HepG2 (cell line): ENCODE results near the gene DNM3. TPM values are rescaled to one million over a fixed set of nuclear protein-coding genes. Genes with fewer than 3 reads are reported as not detected.

Source experiments
- ATAC-seq: fragments of 200-7000 bp; cut with Tn5 transposase; 3 replicates; pipeline ENCODE4 v1.9.1; 2020; ENCODE audit warnings: mild to moderate bottlenecking, moderate library complexity
- BruUV-seq: library from RNA; stranded (reverse); fragments of 400-500 nt; replicated peaks from 2 replicates; lab custom pipeline; 2021; lab: Mats Ljungman, UMichigan
- CTCF ChIA-PET: fragments of 300-600 bp; formaldehyde crosslinking; extraction: SDS; loops from one replicate; lab custom pipeline; 2021; ENCODE audit warnings: low total read pairs, inconsistent platforms, low intra/inter-chr PET ratio; lab: Yijun Ruan, JAX
- POLR2A ChIA-PET: fragments of 350-600 bp; sonication (Branson Sonifier 250); formaldehyde crosslinking; loops from one replicate; lab custom pipeline; 2020; ENCODE audit warnings: antibody characterized with exemption, inconsistent platforms; lab: Yijun Ruan, JAX
- DNase-seq: peaks from one replicate; pipeline ENCODE4 v3.0.0-alpha.2; 2015; ENCODE audit warnings: low spot score
- FAIRE-seq: peaks from 3 replicates; lab custom pipeline; 2011; peaks lifted over from hg19 to GRCh38; lab: Jason Lieb, UNC
- H2AFZ ChIP-seq: one replicate; pipeline ENCODE4 v1.6.1; 2011; ENCODE audit warnings: low read length, inconsistent platforms
- H3K27ac ChIP-seq: fragments of 300-600 bp; 3 replicates; pipeline ENCODE4 v1.8.0; 2011; ENCODE audit warnings: mixed run types, mild to moderate bottlenecking, mixed read lengths, low read length, inconsistent platforms; ENCODE audit not compliant: insufficient read depth; ENCODE audit errors: extremely low read length
- H3K27me3 ChIP-seq, 2 experiments: fragments of 200-600 bp in 1 of 2; 2 replicates in 1 of 2; 3 replicates in 1 of 2; pipeline versions ENCODE4 v1.6.0 to v1.8.0; 2011; ENCODE audit warnings: low read length in 2 of 2, mild to moderate bottlenecking in 2 of 2, moderate library complexity in 2 of 2, inconsistent platforms in 1 of 2; ENCODE audit not compliant: insufficient read depth in 2 of 2, control insufficient read depth in 1 of 2
- H3K36me3 ChIP-seq, 2 experiments: fragments of 200-600 bp in 1 of 2; replicated peaks in 1 of 2; 2 replicates in 1 of 2; 3 replicates in 1 of 2; pipeline versions ENCODE4 v1.5.1 to v1.8.0; 2011; ENCODE audit warnings: low read length in 2 of 2, inconsistent platforms in 1 of 2; ENCODE audit not compliant: insufficient read depth in 2 of 2, control insufficient read depth in 1 of 2
- H3K4me1 ChIP-seq: 2 replicates; pipeline ENCODE4 v1.5.1; 2012; ENCODE audit warnings: low read length, inconsistent platforms; ENCODE audit not compliant: insufficient read depth
- H3K4me2 ChIP-seq: 2 replicates; pipeline ENCODE4 v1.6.0; 2011; ENCODE audit warnings: low read depth, low read length, inconsistent platforms
- H3K4me3 ChIP-seq, 3 experiments: fragments of 200-600 bp in 1 of 3; sonication (generic), shearing (Covaris generic) in 1 of 3; replicated peaks in 1 of 3; 2 replicates each; pipeline ENCODE4 v1.5.1; 2011 to 2016; ENCODE audit warnings: low read length in 3 of 3, inconsistent platforms in 2 of 3, low read depth in 2 of 3, mild to moderate bottlenecking in 2 of 3, control low read depth in 1 of 3, mixed read lengths in 1 of 3; ENCODE audit not compliant: insufficient read depth in 1 of 3
- H3K79me2 ChIP-seq: one replicate; pipeline ENCODE4 v1.6.1; 2011; ENCODE audit warnings: low read length, inconsistent platforms; ENCODE audit not compliant: insufficient read depth
- H3K9ac ChIP-seq: 2 replicates; pipeline ENCODE4 v1.6.0; 2011; ENCODE audit warnings: mild to moderate bottlenecking, low read depth, low read length, inconsistent platforms; ENCODE audit not compliant: insufficient read depth
- H3K9me3 ChIP-seq: 2 replicates; pipeline ENCODE4 v1.5.1; 2012; ENCODE audit warnings: mild to moderate bottlenecking, low read length
- H4K20me1 ChIP-seq: 2 replicates; pipeline ENCODE4 v1.6.0; 2011; ENCODE audit warnings: inconsistent platforms, mild to moderate bottlenecking, low read length, moderate library complexity; ENCODE audit not compliant: insufficient read depth
- BORCS8-MEF2B ChIP-seq: sonication (generic); formaldehyde crosslinking; IDR thresholded peaks from 2 replicates; pipeline ENCODE4 v1.8.0; 2022; ENCODE audit warnings: mild to moderate bottlenecking, missing genetic modification reagents
- CBFB ChIP-seq: sonication (generic); formaldehyde crosslinking; IDR thresholded peaks from 2 replicates; pipeline ENCODE4 v1.4.0; 2020; ENCODE audit warnings: missing genetic modification reagents
- CREB3 ChIP-seq: sonication (generic); formaldehyde crosslinking; IDR thresholded peaks from 2 replicates; pipeline ENCODE4 v1.5.0; 2020; ENCODE audit warnings: missing genetic modification reagents
- FOXP1 ChIP-seq, 2 experiments: fragments of 450-650 bp in 1 of 2; IDR thresholded peaks; 2 replicates each; pipeline ENCODE4 v1.6.1; 2017 to 2018; ENCODE audit warnings: antibody characterized with exemption in 1 of 2
- RFX1 ChIP-seq: fragments of 450-650 bp; IDR thresholded peaks from 2 replicates; pipeline ENCODE4 v1.6.1; 2017
- TCF7 ChIP-seq: sonication (generic); IDR thresholded peaks from 2 replicates; pipeline ENCODE4 v1.6.1; 2016; ENCODE audit warnings: antibody characterized with exemption, low read depth
- ZBTB38 ChIP-seq: sonication (generic); formaldehyde crosslinking; IDR thresholded peaks from 2 replicates; pipeline ENCODE4 v1.5.1; 2020; ENCODE audit warnings: mild to moderate bottlenecking, missing genetic modification reagents
- ZNF101 ChIP-seq: sonication (generic); formaldehyde crosslinking; IDR thresholded peaks from 2 replicates; pipeline ENCODE4 v1.4.0; 2020; ENCODE audit warnings: mild to moderate bottlenecking, low read depth, missing genetic modification reagents, borderline replicate concordance
- ZNF234 ChIP-seq: sonication (generic); formaldehyde crosslinking; conservative IDR thresholded peaks from 2 replicates; pipeline ENCODE4 v1.5.1; 2020; ENCODE audit warnings: mild to moderate bottlenecking, missing genetic modification reagents
- ZNF282 ChIP-seq: fragments of 450-650 bp; IDR thresholded peaks from 2 replicates; pipeline ENCODE4 v1.6.1; 2018; ENCODE audit not compliant: partially characterized antibody
- ZNF629 ChIP-seq: sonication (generic); formaldehyde crosslinking; conservative IDR thresholded peaks from 2 replicates; pipeline ENCODE4 v1.5.0; 2020; ENCODE audit warnings: missing genetic modification reagents
- ZNF747 ChIP-seq: sonication (generic); formaldehyde crosslinking; IDR thresholded peaks from 2 replicates; pipeline ENCODE4 v1.8.1; 2023; ENCODE audit warnings: missing genetic modification reagents, mild to moderate bottlenecking, borderline replicate concordance
- ZNF780A ChIP-seq: sonication (generic); formaldehyde crosslinking; IDR thresholded peaks from 2 replicates; pipeline ENCODE4 v1.8.0; 2022; ENCODE audit warnings: mild to moderate bottlenecking, missing genetic modification reagents, moderate library complexity
- WGBS: methylation state at CpG from one replicate; pipeline ENCODE4 v1.1.6; 2017; ENCODE audit warnings: low lambda C conversion rate; 5-methylcytosine and 5-hydroxymethylcytosine counted together
- in situ Hi-C: cut with HindIII; loops from 2 replicates; pipeline ENCODE4 v1.10.0; 2017; ENCODE audit warnings: low pct_unique_long_range_greater_than_20kb; ENCODE audit not compliant: extremely low pct_ligation_motif_present
- intact Hi-C: fragments of 100-400 bp; cut with micrococcal nuclease; formaldehyde crosslinking; loops from one replicate; pipeline ENCODE4 v1.10.0; 2022; ENCODE audit not compliant: unreplicated experiment
- polyA plus RNA-seq, 8 experiments: library from polyadenylated mRNA; depleted of rRNA in 3 of 8; stranded (reverse) in 7 of 8; unstranded in 1 of 8; fragments of >200 nt; fragmentation: Illumina TruSeq in 4 of 8; extraction: Trizol in 4 of 8; gene quantifications; 2 replicates each; pipeline versions ENCODE4 v1.2.1 to v1.2.3, GENCODE V29; 2011 to 2016; ENCODE audit warnings: low read depth in 4 of 8, missing spikeins in 1 of 8, mixed read lengths in 1 of 8; ENCODE audit not compliant: insufficient read depth in 1 of 8
- total RNA-seq, 5 experiments: library from RNA; depleted of rRNA; stranded (reverse); fragments of >200 nt; fragmentation: Illumina TruSeq; extraction: Trizol; gene quantifications; 2 replicates each; pipeline ENCODE4 v1.2.3, GENCODE V29; 2016; ENCODE audit warnings: low read depth in 1 of 5
- TF ChIP-seq, protein P1 (sequence below): sonication (generic); formaldehyde crosslinking; IDR thresholded peaks from 2 replicates; pipeline ENCODE4 v1.5.1; 2020; ENCODE audit warnings: missing genetic modification reagents, mild to moderate bottlenecking, borderline replicate concordance
- TF ChIP-seq, protein P2 (sequence below): sonication (generic); formaldehyde crosslinking; IDR thresholded peaks from 2 replicates; pipeline ENCODE4 v1.4.0; 2020; ENCODE audit warnings: missing genetic modification reagents
- TF ChIP-seq, protein P3 (sequence below): sonication (generic); formaldehyde crosslinking; IDR thresholded peaks from 2 replicates; pipeline ENCODE4 v1.4.0; 2020; ENCODE audit warnings: missing genetic modification reagents
- TF ChIP-seq, protein P4 (sequence below): sonication (generic); formaldehyde crosslinking; IDR thresholded peaks from 2 replicates; pipeline ENCODE4 v1.4.0; 2020; ENCODE audit warnings: missing genetic modification reagents, mild to moderate bottlenecking, borderline replicate concordance

The DNM3 gene
- total and polyA plus RNA-seq, 2 of the 13 experiments (the other 11 are each of a cell fraction or from before 2014, with no cell fraction given), result 0.05 TPM; not detected in 1

- CTCF ChIA-PET, result no interaction called here
- H3K4me1 ChIP-seq, result no peaks in the 10 kb centered on the region
- H3K9me3 ChIP-seq, result no peaks in the 10 kb centered on the region
- DNase-seq (no peak), FAIRE-seq (no peak), ATAC-seq (no peak)
- no peaks in the 10 kb centered on the region for H3K79me2 ChIP-seq
- intact Hi-C loops (no loop called here), in situ Hi-C loops (no loop called here)
- 0% methylated on average over 1 of the region's 1 CpG for WGBS
- H3K9ac ChIP-seq, result no peak overlapping the region
- no peak overlapping the region for H3K4me2 ChIP-seq
- no TSS peak for BruUV-seq
- no peak overlapping the region for H3K4me3 ChIP-seq
- H3K27me3 ChIP-seq, result no peaks in the 10 kb centered on the region
- H3K27ac ChIP-seq, result no peak overlapping the region
- no peaks in the 10 kb centered on the region for H4K20me1 ChIP-seq
- H2AFZ ChIP-seq, result no peak overlapping the region
- no peaks in the 10 kb centered on the region for H3K36me3 ChIP-seq
- POLR2A ChIA-PET, result no interaction called here
- TF ChIP-seq RFX1 (no peak), BORCS8-MEF2B (no peak), ZNF101 (CRISPR knock-in tag) (no peak), CBFB (CRISPR knock-in tag) (no peak), ZNF747 (CRISPR knock-in tag) (no peak), CREB3 (CRISPR knock-in tag) (no peak), TCF7 (no peak), FOXP1 (IDR thresholded peaks at IDR 0.05) (no peak), FOXP1 (CRISPR knock-in tag; IDR thresholded peaks at IDR 0.05) (no peak), ZNF282 (no peak), ZNF234 (CRISPR knock-in tag) (no peak), ZNF780A (CRISPR knock-in tag) (no peak), ZBTB38 (CRISPR knock-in tag) (no peak), ZNF629 (CRISPR knock-in tag) (no peak)
- TF ChIP-seq, protein P1, sequence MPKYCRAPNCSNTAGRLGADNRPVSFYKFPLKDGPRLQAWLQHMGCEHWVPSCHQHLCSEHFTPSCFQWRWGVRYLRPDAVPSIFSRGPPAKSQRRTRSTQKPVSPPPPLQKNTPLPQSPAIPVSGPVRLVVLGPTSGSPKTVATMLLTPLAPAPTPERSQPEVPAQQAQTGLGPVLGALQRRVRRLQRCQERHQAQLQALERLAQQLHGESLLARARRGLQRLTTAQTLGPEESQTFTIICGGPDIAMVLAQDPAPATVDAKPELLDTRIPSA (CRISPR knock-in tag), result no peak
- TF ChIP-seq, protein P2, sequence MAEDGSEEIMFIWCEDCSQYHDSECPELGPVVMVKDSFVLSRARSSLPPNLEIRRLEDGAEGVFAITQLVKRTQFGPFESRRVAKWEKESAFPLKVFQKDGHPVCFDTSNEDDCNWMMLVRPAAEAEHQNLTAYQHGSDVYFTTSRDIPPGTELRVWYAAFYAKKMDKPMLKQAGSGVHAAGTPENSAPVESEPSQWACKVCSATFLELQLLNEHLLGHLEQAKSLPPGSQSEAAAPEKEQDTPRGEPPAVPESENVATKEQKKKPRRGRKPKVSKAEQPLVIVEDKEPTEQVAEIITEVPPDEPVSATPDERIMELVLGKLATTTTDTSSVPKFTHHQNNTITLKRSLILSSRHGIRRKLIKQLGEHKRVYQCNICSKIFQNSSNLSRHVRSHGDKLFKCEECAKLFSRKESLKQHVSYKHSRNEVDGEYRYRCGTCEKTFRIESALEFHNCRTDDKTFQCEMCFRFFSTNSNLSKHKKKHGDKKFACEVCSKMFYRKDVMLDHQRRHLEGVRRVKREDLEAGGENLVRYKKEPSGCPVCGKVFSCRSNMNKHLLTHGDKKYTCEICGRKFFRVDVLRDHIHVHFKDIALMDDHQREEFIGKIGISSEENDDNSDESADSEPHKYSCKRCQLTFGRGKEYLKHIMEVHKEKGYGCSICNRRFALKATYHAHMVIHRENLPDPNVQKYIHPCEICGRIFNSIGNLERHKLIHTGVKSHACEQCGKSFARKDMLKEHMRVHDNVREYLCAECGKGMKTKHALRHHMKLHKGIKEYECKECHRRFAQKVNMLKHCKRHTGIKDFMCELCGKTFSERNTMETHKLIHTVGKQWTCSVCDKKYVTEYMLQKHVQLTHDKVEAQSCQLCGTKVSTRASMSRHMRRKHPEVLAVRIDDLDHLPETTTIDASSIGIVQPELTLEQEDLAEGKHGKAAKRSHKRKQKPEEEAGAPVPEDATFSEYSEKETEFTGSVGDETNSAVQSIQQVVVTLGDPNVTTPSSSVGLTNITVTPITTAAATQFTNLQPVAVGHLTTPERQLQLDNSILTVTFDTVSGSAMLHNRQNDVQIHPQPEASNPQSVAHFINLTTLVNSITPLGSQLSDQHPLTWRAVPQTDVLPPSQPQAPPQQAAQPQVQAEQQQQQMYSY, result no peak
- TF ChIP-seq, protein P3, sequence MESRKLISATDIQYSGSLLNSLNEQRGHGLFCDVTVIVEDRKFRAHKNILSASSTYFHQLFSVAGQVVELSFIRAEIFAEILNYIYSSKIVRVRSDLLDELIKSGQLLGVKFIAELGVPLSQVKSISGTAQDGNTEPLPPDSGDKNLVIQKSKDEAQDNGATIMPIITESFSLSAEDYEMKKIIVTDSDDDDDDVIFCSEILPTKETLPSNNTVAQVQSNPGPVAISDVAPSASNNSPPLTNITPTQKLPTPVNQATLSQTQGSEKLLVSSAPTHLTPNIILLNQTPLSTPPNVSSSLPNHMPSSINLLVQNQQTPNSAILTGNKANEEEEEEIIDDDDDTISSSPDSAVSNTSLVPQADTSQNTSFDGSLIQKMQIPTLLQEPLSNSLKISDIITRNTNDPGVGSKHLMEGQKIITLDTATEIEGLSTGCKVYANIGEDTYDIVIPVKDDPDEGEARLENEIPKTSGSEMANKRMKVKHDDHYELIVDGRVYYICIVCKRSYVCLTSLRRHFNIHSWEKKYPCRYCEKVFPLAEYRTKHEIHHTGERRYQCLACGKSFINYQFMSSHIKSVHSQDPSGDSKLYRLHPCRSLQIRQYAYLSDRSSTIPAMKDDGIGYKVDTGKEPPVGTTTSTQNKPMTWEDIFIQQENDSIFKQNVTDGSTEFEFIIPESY (CRISPR knock-in tag), result no peak
- TF ChIP-seq, protein P4, sequence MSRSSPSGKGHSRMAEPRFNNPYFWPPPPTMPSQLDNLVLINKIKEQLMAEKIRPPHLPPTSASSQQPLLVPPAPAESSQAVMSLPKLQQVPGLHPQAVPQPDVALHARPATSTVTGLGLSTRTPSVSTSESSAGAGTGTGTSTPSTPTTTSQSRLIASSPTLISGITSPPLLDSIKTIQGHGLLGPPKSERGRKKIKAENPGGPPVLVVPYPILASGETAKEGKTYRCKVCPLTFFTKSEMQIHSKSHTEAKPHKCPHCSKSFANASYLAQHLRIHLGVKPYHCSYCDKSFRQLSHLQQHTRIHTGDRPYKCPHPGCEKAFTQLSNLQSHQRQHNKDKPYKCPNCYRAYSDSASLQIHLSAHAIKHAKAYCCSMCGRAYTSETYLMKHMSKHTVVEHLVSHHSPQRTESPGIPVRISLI (CRISPR knock-in tag), result no peak
These were observed 112.5 kb downstream of the DNM3 start for GRCh38 chr1:171953835-171954234.
